Stimulated activated CD8-positive, alpha-beta memory T cell treated with anti-CD3 and anti-CD28 coated beads, Interleukin-4, amount 100 ng/mL, for 4 hours (primary cell): ENCODE results near the gene SCGB1C1.
A peak's percentile ranks its signal among the peaks of the same experiment; 100 is the strongest.
"Not testable (repeated sequence)": the region's sequence is repeated elsewhere in the genome, so short reads cannot be mapped to it uniquely, and the experiment has no call there.

Experiments
- DNase-seq, 2 donors: peaks; one replicate each; pipeline ENCODE4 v3.0.0-alpha.2; 2020; ENCODE audit warnings: low read depth in 2 of 2, low spot score in 1 of 2

The SCGB1C1 gene

GRCh38 chr11:192674-193128, at the start of gene SCGB1C1:
SCGB1C1 (plus strand) TSS chr11:193078; CDS start chr11:193100, 22 bp downstream.
- not testable (repeated sequence) for DNase-seq

- not testable (repeated sequence) for DNase-seq
Measured at GRCh38 chr11:180242-180641, 12.6 kb upstream of the SCGB1C1 start.

- not testable (repeated sequence) for DNase-seq
Measured at GRCh38 chr11:189200-189783, 3.6 kb upstream of the SCGB1C1 start.

DNA sequence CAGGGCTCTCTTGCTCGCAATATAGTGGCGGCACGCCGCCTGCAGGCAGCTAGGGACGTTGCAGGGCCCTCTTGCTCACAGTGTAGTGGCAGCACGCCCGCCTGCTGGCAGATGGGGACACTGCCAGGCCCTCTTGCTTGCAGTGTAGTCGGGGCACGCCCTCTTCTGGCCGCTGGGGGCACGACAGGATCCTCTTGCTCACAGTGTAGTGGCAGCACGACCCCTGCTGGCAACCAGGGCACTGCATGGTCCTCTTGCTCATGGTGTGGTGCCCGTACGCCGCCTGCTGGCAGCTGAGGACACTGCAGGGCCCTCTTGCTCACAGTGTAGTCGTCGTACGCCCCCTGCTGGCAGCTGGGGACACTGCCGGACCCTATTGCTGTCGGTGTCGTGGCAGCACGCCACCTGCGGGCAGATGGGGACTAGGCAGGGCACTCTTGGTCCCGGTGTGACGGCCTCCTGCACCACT, 3.0 kb upstream of the SCGB1C1 start:
- DNase-seq: not testable (repeated sequence)

DNA sequence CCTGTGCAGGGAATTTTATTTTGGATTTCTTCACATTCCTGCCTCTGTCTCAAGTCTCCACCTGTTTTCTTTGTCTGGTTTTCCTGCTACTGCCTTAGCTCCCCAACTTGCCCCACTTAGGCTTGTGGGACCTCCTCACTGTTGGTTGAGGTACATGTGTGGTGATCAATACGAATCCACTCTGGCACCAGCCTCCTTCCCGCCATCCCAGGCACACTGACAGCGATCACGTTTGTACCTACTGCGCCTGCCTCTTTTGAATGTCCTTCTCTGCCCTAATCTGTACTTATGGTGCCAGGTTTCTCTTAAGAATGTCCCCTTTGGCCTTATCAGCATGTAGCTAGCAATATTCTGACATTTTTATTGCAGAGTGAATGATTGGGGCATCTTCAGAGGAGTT, 2.3 kb upstream of the SCGB1C1 start:
- DNase-seq: not testable (repeated sequence)

DNA sequence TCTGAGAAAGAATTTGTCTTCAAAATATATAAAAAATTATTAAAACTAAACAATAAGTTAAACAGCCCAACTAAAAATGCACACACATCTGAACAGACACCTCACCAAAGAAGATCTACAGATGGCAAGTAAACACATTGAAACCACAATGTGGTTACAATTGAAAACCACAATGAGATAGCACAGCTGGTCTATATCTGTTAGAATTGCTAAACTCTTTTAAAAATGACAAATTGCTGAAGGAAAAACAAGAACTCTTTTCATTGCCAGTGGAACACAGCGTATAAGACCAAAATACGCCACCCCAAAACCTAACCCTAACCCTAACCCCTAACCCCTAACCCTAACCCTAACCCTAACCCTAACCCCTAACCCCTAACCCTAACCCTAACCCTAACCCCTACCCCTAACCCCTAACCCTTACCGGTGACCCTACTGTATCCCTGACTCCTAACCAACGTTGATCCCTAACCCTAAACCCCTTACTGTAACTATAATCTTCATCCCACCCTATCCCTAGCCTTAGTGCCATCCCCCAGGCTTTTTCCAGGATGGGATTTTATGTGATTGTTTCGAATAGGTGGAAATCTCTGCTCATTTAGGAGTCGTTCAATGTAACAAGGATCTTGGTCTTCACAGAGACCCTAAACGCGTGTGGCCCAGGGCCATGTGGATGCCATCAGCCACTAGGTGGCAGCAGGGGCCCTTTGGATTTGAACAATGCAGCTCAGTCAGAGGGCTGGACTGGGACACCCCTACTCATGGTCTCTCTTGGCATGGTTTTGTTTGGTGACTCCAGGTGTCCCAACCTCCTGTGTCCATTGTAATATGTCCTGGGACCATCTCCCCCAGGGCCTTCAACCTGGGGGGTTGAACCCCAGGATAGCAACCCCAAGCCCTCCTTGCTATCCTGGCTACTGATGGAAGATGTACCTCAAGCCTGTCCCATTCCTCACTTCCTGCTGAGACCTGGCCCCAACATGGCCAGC, 1.1 kb upstream of the SCGB1C1 start:
- peak in 1 of 2 donors; percentile 41 for DNase-seq

DNA sequence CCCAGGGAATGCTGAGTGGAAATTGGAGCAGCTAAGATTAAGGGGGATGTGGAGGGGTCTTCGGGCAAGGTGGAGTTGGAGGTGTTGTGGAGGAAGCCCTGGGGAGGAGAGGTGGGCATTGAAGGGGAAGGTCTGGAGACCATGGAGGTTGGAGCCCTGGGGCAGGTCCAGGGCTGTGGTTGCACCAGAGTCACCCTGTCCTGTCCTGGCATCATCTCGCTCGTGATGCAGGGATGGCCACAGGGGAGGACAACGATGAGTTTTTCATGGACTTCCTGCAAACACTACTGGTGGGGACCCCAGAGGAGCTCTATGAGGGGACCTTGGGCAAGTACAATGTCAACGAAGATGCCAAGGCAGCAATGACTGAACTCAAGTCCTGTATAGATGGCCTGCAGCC, 603 bp downstream of the SCGB1C1 start:
- DNase-seq: not testable (repeated sequence)

- no peak for DNase-seq
Measured at GRCh38 chr11:196786-197731, 4.2 kb downstream of the SCGB1C1 start.

DNA sequence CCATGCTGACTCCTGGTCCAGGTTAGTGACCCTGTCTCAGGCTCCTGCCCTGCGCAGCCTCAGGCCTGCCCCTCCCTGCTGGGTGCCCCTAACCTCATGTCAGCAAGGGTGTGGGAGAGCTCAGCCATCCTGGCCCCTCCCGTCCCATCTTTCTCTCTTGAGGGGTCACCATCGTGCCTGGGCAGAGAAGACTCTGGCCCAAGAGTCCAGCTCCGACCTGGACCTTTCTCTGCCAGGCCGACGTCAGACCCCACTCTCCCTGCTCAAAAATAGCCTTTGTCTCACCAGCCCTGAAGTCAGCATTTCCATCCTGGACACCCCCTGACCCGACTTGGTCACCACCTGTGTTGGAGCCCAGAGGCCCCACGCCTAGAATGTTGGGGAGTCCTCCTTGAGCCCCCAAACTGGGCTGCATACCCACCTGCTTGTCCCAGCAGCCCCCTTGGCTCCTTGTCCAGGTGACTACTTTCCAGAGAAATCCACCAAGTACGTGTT, 4.9 kb downstream of the SCGB1C1 start:
- no peak for DNase-seq

DNA sequence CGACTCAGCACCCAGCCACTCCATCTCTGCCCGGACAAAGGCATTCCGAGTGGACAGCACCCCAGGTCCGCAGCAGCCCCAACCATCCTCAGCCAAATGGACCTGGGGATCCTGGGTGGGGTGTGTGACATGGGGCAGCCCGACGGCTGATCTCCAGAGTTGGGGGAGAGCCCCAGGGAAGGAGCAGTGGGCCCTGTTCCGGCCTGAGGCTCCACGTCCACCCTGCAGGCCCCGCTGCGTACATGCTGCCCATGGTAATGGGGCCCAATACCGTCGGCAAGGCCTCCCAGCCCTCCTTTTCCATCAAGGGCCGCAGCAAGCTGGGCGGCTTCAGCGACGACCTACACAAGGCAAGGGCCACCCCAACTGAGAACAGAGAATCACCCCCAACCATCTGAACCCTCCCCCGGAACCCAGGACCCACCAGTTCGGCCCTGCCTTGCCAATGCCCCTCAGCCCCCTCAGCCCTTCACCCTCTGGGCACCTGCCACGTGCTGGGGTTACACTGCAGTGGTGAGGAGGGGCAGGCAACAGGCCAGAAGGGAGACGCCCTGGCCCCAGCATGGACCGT, 5.4 kb downstream of the SCGB1C1 start:
- DNase-seq: no peak

DNA sequence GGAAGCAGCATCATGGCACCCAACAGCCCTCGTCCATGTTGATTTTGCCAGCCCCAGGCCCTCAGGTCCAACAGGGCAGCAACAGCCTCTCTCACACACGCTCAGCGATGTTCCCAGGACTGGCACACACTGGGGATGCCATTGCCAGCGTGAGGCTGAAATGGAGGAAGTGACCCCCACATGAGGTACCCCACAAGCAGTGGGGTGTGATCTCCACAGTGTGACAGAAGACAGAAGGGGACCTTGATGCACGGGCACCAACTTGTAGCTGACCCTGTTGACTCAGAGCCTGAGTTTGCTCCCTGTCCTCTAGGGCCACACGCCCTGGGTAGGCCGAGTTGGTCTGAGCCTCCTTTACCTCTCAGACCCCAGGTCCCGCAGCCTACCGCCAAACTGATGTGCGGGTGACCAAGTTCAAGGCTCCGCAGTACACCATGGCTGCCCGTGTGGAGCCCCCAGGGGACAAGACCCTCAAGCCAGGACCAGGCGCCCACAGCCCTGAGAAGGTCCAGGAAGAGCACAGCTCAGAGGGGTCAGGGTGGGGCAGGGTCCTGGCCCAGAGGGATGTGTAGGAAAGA, 6.2 kb downstream of the SCGB1C1 start:
- DNase-seq: no peak

DNA sequence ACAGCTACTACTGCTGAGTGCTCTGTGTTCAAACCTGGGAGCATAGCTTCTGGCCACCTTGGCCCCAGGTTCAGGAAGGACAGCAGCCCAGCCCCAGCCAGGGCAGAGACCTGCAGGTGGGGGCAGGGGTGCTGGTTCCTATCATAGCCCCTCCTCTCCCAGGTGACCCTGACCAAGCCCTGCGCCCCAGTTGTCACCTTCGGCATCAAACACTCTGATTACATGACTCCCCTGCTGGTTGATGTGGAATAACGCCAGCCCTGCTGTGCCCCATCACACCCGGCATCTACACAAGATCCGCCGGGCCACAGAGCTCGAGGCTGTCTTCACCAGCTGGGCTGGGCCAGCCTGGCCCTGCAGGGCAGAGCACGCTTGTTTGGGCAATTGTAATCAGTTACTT, 6.9 kb downstream of the SCGB1C1 start:
- DNase-seq: no peak

DNA sequence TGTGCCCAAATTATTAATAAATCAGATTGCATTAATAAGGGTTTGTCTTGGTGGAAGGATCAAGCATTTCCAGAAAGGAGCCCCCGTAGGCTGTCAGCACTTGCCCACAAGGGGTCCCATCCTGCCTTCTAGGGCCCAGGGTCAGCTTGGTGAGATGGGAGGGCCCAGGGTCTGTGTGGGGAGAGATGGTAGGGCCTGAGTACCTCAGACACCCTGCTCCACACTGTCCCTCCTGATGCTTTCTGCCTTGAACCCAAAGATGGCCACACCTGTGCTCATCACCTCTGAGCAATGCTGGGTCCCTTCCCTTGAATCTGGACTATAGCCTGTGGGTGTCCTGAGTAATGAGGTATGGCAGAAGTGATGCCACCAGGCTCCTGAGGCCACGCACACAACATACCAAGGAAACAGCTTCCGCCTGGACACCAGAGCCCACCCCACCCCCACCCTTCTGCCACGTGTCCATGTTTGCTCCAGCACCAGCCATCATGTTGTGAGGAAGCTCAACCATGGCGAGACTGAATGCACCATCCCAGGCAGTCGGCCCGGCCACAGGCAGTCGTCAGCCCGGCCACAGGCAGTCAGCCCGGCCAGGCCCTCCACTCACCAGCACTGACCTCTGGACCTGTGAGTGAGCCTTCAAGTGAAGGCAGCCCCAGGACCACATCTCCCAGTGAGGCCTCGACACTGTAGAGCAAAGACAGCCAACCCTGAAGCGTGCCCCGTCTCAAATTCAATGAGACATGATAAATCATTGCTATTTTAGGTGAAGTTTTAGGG, 7.5 kb downstream of the SCGB1C1 start:
- DNase-seq: no peak

DNA sequence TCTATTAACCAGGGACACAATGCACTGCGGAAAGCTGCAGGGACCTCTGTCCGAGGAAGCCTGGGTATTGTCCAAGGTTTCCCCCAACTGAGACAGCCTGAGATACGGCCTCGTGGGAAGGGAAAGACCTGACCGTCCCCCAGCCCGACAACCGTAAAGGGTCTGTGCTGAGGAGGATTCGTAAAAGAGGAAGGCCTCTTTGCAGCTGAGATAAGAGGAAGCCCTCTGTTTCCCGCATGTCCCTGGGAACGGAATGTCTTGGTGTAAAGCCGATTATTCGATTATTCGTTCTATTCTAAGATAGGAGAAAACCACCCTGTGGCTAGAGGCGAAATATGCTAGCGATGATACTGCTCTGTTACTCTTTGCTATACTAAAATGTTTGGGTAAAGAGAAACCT, 9.1 kb downstream of the SCGB1C1 start:
- no peak for DNase-seq

DNA sequence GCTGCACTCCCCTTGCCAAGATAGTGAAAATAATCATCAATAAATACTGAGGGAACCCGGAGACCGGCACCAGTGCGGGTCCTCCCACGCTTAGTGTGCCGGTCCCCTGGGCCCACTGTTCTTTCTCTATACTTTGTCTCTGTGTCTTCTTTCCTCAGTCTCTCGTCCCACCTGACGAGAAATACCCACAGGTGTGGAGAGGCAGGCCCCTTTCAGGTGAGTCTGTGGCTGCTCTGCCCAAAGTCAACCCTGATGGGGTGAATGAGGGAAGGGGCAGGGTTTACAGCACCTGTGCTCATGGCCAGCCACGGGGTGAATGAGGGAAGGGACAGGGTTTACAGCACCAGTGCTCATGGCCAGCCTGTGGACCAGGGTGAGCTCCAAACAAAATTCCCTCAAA, 9.6 kb downstream of the SCGB1C1 start:
- DNase-seq: no peak

DNA sequence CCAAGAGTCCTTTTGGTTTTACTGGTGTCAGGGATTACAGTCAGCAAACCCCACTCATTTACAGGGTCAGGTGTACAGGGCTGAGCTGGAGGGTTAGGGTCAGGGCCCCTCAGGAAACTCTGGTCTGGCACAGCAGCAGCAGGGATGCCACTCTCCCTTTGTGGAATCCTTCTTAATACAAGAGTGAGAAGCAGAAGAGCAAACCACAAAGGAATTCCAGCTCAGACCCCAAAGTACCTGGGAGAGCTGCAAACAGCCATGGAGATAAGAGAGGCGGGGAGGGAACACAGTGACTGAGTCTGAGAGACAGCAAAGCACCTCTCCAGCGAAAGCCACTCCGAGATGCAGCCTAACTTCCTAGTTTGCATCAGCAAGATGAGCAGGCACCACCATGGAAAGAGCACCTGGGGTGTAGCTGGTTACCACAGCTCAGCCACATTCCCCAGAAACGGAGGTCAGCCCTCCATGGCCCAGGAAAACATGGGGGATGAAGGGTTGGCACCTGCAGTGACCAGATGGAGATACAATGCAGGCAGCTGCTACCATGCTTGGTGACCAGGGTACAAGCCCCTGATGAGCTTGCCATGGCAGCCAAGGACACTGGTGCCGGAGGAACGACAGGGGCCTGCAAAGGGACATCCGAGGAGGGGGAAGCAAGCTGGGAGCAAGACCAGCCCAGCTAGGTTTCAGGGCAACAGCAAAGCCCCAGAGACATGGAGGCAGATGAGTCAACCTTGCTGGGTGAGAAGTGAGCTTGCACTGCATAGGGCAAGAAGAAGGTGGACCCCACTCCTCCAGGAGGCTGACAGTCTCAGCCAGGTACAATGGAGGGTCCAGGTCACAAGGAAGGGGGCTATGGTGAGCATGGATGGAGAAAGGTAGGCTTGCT, 10.4 kb downstream of the SCGB1C1 start:
- no peak for DNase-seq

- DNase-seq: no peak
Measured at GRCh38 chr11:203945-204586, 11.2 kb downstream of the SCGB1C1 start.

GRCh38 chr11:204587-205109, 11.8 kb downstream of the SCGB1C1 start:
- DNase-seq: no peak
